Loucy (cell line): ENCODE data around the gene KRTAP10-5.

Experiments
- H2AFZ ChIP-seq: fragments of 200-600 bp; sonication (generic); 2 replicates; pipeline ENCODE4 v1.6.0; 2016; ENCODE audit warnings: antibody characterized with exemption, mild to moderate bottlenecking, low read length, moderate library complexity
- H3F3A ChIP-seq: fragments of 200-600 bp; 2 replicates; pipeline ENCODE4 v1.6.0; 2016; ENCODE audit warnings: antibody characterized with exemption, low read depth, mild to moderate bottlenecking
- H3K27me3 ChIP-seq: fragments of 200-600 bp; sonication (generic); 2 replicates; pipeline ENCODE4 v1.6.1; 2014; ENCODE audit warnings: low read length, mild to moderate bottlenecking; ENCODE audit not compliant: insufficient read depth, poor library complexity, severe bottlenecking
- H3K36me3 ChIP-seq: fragments of 200-600 bp; sonication (generic); 2 replicates; pipeline ENCODE4 v1.6.1; 2016; ENCODE audit warnings: low read length; ENCODE audit not compliant: insufficient read depth
- H3K4me1 ChIP-seq: fragments of 200-600 bp; sonication (generic); 2 replicates; pipeline ENCODE4 v1.5.1; 2014; ENCODE audit warnings: low read length, mild to moderate bottlenecking; ENCODE audit not compliant: insufficient read depth, poor library complexity, severe bottlenecking
- H3K4me2 ChIP-seq: fragments of 200-600 bp; sonication (generic); 2 replicates; pipeline ENCODE4 v1.6.0; 2014; ENCODE audit warnings: antibody characterized with exemption, low read length, low read depth, mild to moderate bottlenecking; ENCODE audit not compliant: poor library complexity, severe bottlenecking
- H3K4me3 ChIP-seq: fragments of 200-600 bp; sonication (generic); 2 replicates; pipeline ENCODE4 v1.5.1; 2014; ENCODE audit warnings: low read length, mild to moderate bottlenecking, mixed read lengths; ENCODE audit not compliant: poor library complexity, severe bottlenecking
- H3K79me2 ChIP-seq: fragments of 200-600 bp; sonication (generic); 2 replicates; pipeline ENCODE4 v1.6.1; 2014; ENCODE audit warnings: low read length; ENCODE audit not compliant: insufficient read depth
- H3K9ac ChIP-seq: fragments of 200-600 bp; sonication (generic); 2 replicates; pipeline ENCODE4 v1.6.0; 2014; ENCODE audit warnings: mild to moderate bottlenecking, low read depth, low read length, moderate library complexity; ENCODE audit not compliant: poor library complexity, severe bottlenecking
- H3K9me2 ChIP-seq: fragments of 200-600 bp; sonication (generic); replicated peaks from 2 replicates; pipeline ENCODE4 v1.6.1; 2016; ENCODE audit warnings: low read depth, low read length, mixed read lengths
- H3K9me3 ChIP-seq: fragments of 200-600 bp; sonication (generic); 2 replicates; pipeline ENCODE4 v1.6.1; 2014; ENCODE audit warnings: mild to moderate bottlenecking, antibody characterized with exemption, low read length, low read depth; ENCODE audit not compliant: insufficient read depth
- H4K20me1 ChIP-seq: fragments of 200-600 bp; sonication (generic); 2 replicates; pipeline ENCODE4 v1.6.0; 2014; ENCODE audit warnings: antibody characterized with exemption, low read length, mild to moderate bottlenecking; ENCODE audit not compliant: insufficient read depth, poor library complexity, severe bottlenecking
- EZH2phosphoT487 ChIP-seq: fragments of 200-600 bp; IDR thresholded peaks from 2 replicates; pipeline ENCODE4 v1.6.1; 2018; ENCODE audit warnings: antibody characterized with exemption, mild to moderate bottlenecking, moderate library complexity, borderline replicate concordance
- TF ChIP-seq, protein P1 (sequence below): fragments of 200-600 bp; sonication (generic); conservative IDR thresholded peaks from 2 replicates; pipeline ENCODE4 v1.5.1; 2014; ENCODE audit warnings: mild to moderate bottlenecking, antibody characterized with exemption, low read length

Gene KRTAP10-5

DNA sequence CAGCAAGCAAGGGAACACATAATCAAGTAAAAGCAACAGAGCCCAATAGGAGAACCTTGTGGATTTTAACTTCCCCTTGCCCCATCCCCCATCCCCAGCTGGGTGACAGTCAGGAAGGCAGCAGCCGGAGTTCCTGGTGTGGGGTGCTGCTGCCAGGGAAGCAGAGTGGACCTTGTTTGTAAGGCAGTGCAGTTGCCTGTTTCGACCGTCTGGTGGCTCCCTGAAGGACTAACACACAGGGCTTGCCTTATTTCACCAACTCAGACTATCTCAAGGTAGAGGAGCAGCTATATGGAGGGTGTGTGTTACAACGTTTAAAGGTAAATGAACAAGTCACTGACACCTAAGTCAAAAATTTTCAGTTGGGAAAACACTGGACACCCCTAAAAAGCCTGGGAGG lies 38.1 kb upstream of the KRTAP10-5 start:
- H3K4me2 ChIP-seq, result no peak overlapping the region
- no peak for TF ChIP-seq EZH2phosphoT487
- TF ChIP-seq, protein P1, sequence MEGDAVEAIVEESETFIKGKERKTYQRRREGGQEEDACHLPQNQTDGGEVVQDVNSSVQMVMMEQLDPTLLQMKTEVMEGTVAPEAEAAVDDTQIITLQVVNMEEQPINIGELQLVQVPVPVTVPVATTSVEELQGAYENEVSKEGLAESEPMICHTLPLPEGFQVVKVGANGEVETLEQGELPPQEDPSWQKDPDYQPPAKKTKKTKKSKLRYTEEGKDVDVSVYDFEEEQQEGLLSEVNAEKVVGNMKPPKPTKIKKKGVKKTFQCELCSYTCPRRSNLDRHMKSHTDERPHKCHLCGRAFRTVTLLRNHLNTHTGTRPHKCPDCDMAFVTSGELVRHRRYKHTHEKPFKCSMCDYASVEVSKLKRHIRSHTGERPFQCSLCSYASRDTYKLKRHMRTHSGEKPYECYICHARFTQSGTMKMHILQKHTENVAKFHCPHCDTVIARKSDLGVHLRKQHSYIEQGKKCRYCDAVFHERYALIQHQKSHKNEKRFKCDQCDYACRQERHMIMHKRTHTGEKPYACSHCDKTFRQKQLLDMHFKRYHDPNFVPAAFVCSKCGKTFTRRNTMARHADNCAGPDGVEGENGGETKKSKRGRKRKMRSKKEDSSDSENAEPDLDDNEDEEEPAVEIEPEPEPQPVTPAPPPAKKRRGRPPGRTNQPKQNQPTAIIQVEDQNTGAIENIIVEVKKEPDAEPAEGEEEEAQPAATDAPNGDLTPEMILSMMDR, result no peak
- no peaks in the 10 kb centered on the region for H3K4me1 ChIP-seq
- H3K36me3 ChIP-seq, result no peaks in the 10 kb centered on the region
- no peak overlapping the region; the same call in 1 of the 2 replicates for H2AFZ ChIP-seq
- no peaks in the 10 kb centered on the region for H3K27me3 ChIP-seq
- H3F3A ChIP-seq, result no peaks in the 10 kb centered on the region
- H3K79me2 ChIP-seq, result no peaks in the 10 kb centered on the region
- H3K4me3 ChIP-seq, result no peak overlapping the region
- H3K9me2 ChIP-seq, result no peaks in the 10 kb centered on the region
- no peak overlapping the region for H3K9ac ChIP-seq
- peaks cover 6% of the 10 kb centered on the region; the same call in 1 of the 2 replicates for H3K9me3 ChIP-seq
- H4K20me1 ChIP-seq, result no peaks in the 10 kb centered on the region

GRCh38 chr21:44617071-44617501 lies 36.7 kb upstream of the KRTAP10-5 start:
- H3F3A ChIP-seq, result no peaks in the 10 kb centered on the region
- peaks cover 3% of the 10 kb centered on the region; the same call in 1 of the 2 replicates for H3K9me3 ChIP-seq
- H3K4me1 ChIP-seq, result no peaks in the 10 kb centered on the region
- H3K9ac ChIP-seq, result no peak overlapping the region
- TF ChIP-seq, protein P1, result no peak
- no peak for TF ChIP-seq EZH2phosphoT487
- no peaks in the 10 kb centered on the region for H3K36me3 ChIP-seq
- no peak overlapping the region for H3K4me3 ChIP-seq
- H3K9me2 ChIP-seq, result no peaks in the 10 kb centered on the region
- no peaks in the 10 kb centered on the region for H4K20me1 ChIP-seq
- no peak overlapping the region for H3K4me2 ChIP-seq
- no peak overlapping the region for H2AFZ ChIP-seq
- no peaks in the 10 kb centered on the region for H3K79me2 ChIP-seq
- H3K27me3 ChIP-seq, result no peaks in the 10 kb centered on the region

- no peak overlapping the region for H3K4me3 ChIP-seq
- TF ChIP-seq EZH2phosphoT487, result no peak
- TF ChIP-seq, protein P1, result no peak
- H3K4me2 ChIP-seq, result no peak overlapping the region
- no peaks in the 10 kb centered on the region for H3K9me2 ChIP-seq
- no peaks in the 10 kb centered on the region for H3K4me1 ChIP-seq
- H2AFZ ChIP-seq, result no peak overlapping the region
- no peaks in the 10 kb centered on the region for H3K79me2 ChIP-seq
- H3K9ac ChIP-seq, result no peak overlapping the region
- H3K9me3 ChIP-seq, result peaks cover 7% of the 10 kb centered on the region; the same call in 1 of the 2 replicates
- H3F3A ChIP-seq, result no peaks in the 10 kb centered on the region
- H3K27me3 ChIP-seq, result no peaks in the 10 kb centered on the region
- no peaks in the 10 kb centered on the region for H3K36me3 ChIP-seq
- no peaks in the 10 kb centered on the region for H4K20me1 ChIP-seq
Measured at GRCh38 chr21:44616591-44616926, 36.2 kb upstream of the KRTAP10-5 start.
